H1 (cell line): ENCODE results near the gene CIB2. TPM values are rescaled to one million over a fixed set of nuclear protein-coding genes. Genes with fewer than 3 reads are reported as not detected.

Experiments used
- RAD21 ChIP-seq, 2 experiments: IDR thresholded peaks in 1 of 2; conservative IDR thresholded peaks in 1 of 2; 2 replicates each; pipeline ENCODE4 v1.6.1; 2011; ENCODE audit warnings: low read depth in 2 of 2, low read length in 2 of 2, improper control_type of control experiment in 1 of 2, inconsistent platforms in 1 of 2, mild to moderate bottlenecking in 1 of 2, moderate library complexity in 1 of 2
- RXRA ChIP-seq: IDR thresholded peaks from 2 replicates; pipeline ENCODE4 v1.6.1; 2011; ENCODE audit warnings: low read depth, mild to moderate bottlenecking, low read length, moderate library complexity; ENCODE audit not compliant: insufficient read depth
- polyA plus RNA-seq, 7 experiments: library from polyadenylated mRNA; depleted of rRNA in 3 of 7; stranded (reverse) in 5 of 7; unstranded in 2 of 7; fragments of >200 nt in 5 of 7; fragments of 200-250 nt in 2 of 7; gene quantifications; 1 replicate in 5 of 7; 2 replicates in 1 of 7; 4 replicates in 1 of 7; pipeline versions ENCODE4 v1.2.1 to v1.2.3, GENCODE V29; 2011 to 2013; ENCODE audit warnings: missing spikeins in 2 of 7, mixed read lengths in 2 of 7
- total RNA-seq: library from RNA; stranded (reverse); fragmentation: NEBNext Ultra II Directional; extraction: Animal tissue kit (Norgen Biotek cat#: 25700); gene quantifications from 2 replicates; pipeline ENCODE4 v1.2.1, GENCODE V29; 2021
- TF ChIP-seq, protein P1 (sequence below), 3 experiments: IDR thresholded peaks; 1 replicate in 2 of 3; 2 replicates in 1 of 3; pipeline versions ENCODE4 v1.5.1 to v1.6.1; 2011; ENCODE audit warnings: low read length in 3 of 3, mild to moderate bottlenecking in 3 of 3, inconsistent platforms in 2 of 3, low read depth in 1 of 3, moderate library complexity in 1 of 3; ENCODE audit not compliant: insufficient read depth in 1 of 3; ENCODE audit errors: control extremely low read depth in 1 of 3

Gene CIB2
- total and polyA plus RNA-seq, 2 of the 8 experiments (the other 6 are each of a cell fraction or from before 2014, with no cell fraction given): 41.5 to 45.8 TPM

GRCh38 chr15:78083687-78084448 is 47.4 kb downstream of the CIB2 start (continued):
- TF ChIP-seq, protein P1, sequence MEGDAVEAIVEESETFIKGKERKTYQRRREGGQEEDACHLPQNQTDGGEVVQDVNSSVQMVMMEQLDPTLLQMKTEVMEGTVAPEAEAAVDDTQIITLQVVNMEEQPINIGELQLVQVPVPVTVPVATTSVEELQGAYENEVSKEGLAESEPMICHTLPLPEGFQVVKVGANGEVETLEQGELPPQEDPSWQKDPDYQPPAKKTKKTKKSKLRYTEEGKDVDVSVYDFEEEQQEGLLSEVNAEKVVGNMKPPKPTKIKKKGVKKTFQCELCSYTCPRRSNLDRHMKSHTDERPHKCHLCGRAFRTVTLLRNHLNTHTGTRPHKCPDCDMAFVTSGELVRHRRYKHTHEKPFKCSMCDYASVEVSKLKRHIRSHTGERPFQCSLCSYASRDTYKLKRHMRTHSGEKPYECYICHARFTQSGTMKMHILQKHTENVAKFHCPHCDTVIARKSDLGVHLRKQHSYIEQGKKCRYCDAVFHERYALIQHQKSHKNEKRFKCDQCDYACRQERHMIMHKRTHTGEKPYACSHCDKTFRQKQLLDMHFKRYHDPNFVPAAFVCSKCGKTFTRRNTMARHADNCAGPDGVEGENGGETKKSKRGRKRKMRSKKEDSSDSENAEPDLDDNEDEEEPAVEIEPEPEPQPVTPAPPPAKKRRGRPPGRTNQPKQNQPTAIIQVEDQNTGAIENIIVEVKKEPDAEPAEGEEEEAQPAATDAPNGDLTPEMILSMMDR (IDR thresholded peaks at IDR 0.05; ENCODE audit: control extremely low read depth in 1 of 3, insufficient read depth in 1 of 3, low read depth in 1 of 3, low read length in 3 of 3): no peak
- TF ChIP-seq RXRA (no peak), RAD21 (IDR thresholded peaks at IDR 0.05 in 1 of 2, conservative IDR thresholded peaks at IDR 0.05 in 1 of 2; ENCODE audit: low read depth in 2 of 2, low read length in 2 of 2) (no peak)
